Measurements from ENCODE around the gene MCC. TPM values are rescaled to one million over a fixed set of nuclear protein-coding genes. Genes with fewer than 3 reads are reported as not detected.
A peak's percentile ranks its signal among the peaks of the same experiment; 100 is the strongest.

MCC gene
- total RNA-seq, 1 experiment from 2014 or later = 0.41 TPM

- ChIA-PET POLR2A (no interaction called here), CTCF (no interaction called here)
- ATAC-seq (no peak), DNase-seq (ENCODE audit: low read depth, low spot score) (no peak)
- intact Hi-C loops (cut with micrococcal nuclease; ENCODE audit: unreplicated experiment) (no loop called here), in situ Hi-C loops (cut with HindIII; ENCODE audit: low pct_unique_long_range_greater_than_20kb, low sequenced_read_pairs) (no loop called here)
- BruUV-seq (replicated peaks) = no TSS peak
- Histone ChIP-seq H3K27me3 (ENCODE audit: control insufficient read depth, insufficient read depth, low read length) (no peaks in the 10 kb centered on the region), H3K9me3 (ENCODE audit: control insufficient read depth, insufficient read depth, low read depth, low read length) (no peaks in the 10 kb centered on the region), H3K27ac (ENCODE audit: low read length) (no peak overlapping the region), H3K4me3 (ENCODE audit: low read depth in 2 of 2, low read length in 2 of 2) (no peak overlapping the region), H3K36me3 (ENCODE audit: control insufficient read depth, insufficient read depth, low read length) (no peaks in the 10 kb centered on the region), H3K4me1 (ENCODE audit: control insufficient read depth, insufficient read depth, low read length) (no peaks in the 10 kb centered on the region)
- TF ChIP-seq SIN3A (IDR thresholded peaks at IDR 0.05; ENCODE audit: borderline replicate concordance, insufficient read depth, low read depth, low read length) (no peak), CTCF (IDR thresholded peaks at IDR 0.05) (peak; percentile 4; the same call in 1 of the 2 replicates)
These were observed 447.5 kb downstream of the MCC start for GRCh38 chr5:113040672-113041260.

GRCh38 chr5:113039934-113040285 is 448.3 kb downstream of the MCC start:
- H3K4me3 ChIP-seq (ENCODE audit: low read depth in 2 of 2, low read length in 2 of 2) = no peak overlapping the region
- no peak overlapping the region for H3K27ac ChIP-seq (ENCODE audit: low read length)
- H3K27me3 ChIP-seq (ENCODE audit: control insufficient read depth, insufficient read depth, low read length) = no peaks in the 10 kb centered on the region
- in situ Hi-C loops (cut with HindIII; ENCODE audit: low pct_unique_long_range_greater_than_20kb, low sequenced_read_pairs) = no loop called here
- ChIA-PET CTCF (no interaction called here), POLR2A (no interaction called here)
- no peaks in the 10 kb centered on the region for H3K9me3 ChIP-seq (ENCODE audit: control insufficient read depth, insufficient read depth, low read depth, low read length)
- TF ChIP-seq SIN3A (IDR thresholded peaks at IDR 0.05; ENCODE audit: borderline replicate concordance, insufficient read depth, low read depth, low read length) = no peak
- intact Hi-C loops (cut with micrococcal nuclease; ENCODE audit: unreplicated experiment) = no loop called here
- BruUV-seq (replicated peaks) = no TSS peak
- no peaks in the 10 kb centered on the region for H3K36me3 ChIP-seq (ENCODE audit: control insufficient read depth, insufficient read depth, low read length)
- ATAC-seq (no peak), DNase-seq (ENCODE audit: low read depth, low spot score) (no peak)
- H3K4me1 ChIP-seq (ENCODE audit: control insufficient read depth, insufficient read depth, low read length) = no peaks in the 10 kb centered on the region

GRCh38 chr5:113039229-113039933 is 448.9 kb downstream of the MCC start:
- Histone ChIP-seq H3K27me3 (ENCODE audit: control insufficient read depth, insufficient read depth, low read length) (no peaks in the 10 kb centered on the region), H3K4me3 (ENCODE audit: low read depth in 2 of 2, low read length in 2 of 2) (no peak overlapping the region), H3K27ac (ENCODE audit: low read length) (no peak overlapping the region), H3K4me1 (ENCODE audit: control insufficient read depth, insufficient read depth, low read length) (no peaks in the 10 kb centered on the region), H3K9me3 (ENCODE audit: control insufficient read depth, insufficient read depth, low read depth, low read length) (no peaks in the 10 kb centered on the region), H3K36me3 (ENCODE audit: control insufficient read depth, insufficient read depth, low read length) (no peaks in the 10 kb centered on the region)
- intact Hi-C loops (cut with micrococcal nuclease; ENCODE audit: unreplicated experiment) (no loop called here), in situ Hi-C loops (cut with HindIII; ENCODE audit: low pct_unique_long_range_greater_than_20kb, low sequenced_read_pairs) (no loop called here)
- no TSS peak for BruUV-seq (replicated peaks)
- ATAC-seq (no peak), DNase-seq (ENCODE audit: low read depth, low spot score) (no peak)
- TF ChIP-seq REST (IDR thresholded peaks at IDR 0.05; ENCODE audit: insufficient read depth in 1 of 2, low read depth in 2 of 2, low read length in 1 of 2) (no peak), CTCF (IDR thresholded peaks at IDR 0.05) (no peak)
- CTCF ChIA-PET = no interaction called here
- POLR2A ChIA-PET = no interaction called here

Measured in Panc1 (cell line).